HL-60 (cell line): ENCODE results near the gene TSG101.

ENCODE experiments used
- DNase-seq, 2 experiments: peaks; one replicate each; pipeline ENCODE4 v3.0.0-alpha.2; 2010 to 2020; ENCODE audit warnings: low read depth in 1 of 2, low spot score in 1 of 2
- H3K27ac ChIP-seq: fragments of 250-450 bp; sonication (Bioruptor Pico); replicated peaks from 2 replicates; pipeline ENCODE4 v1.5.1; 2020; ENCODE audit warnings: mild to moderate bottlenecking, moderate library complexity
- H3K27me3 ChIP-seq: fragments of 250-450 bp; sonication (Bioruptor Pico); 2 replicates; pipeline ENCODE4 v1.5.1; 2021; ENCODE audit warnings: mild to moderate bottlenecking, moderate library complexity; ENCODE audit not compliant: insufficient read depth, poor library complexity, severe bottlenecking
- H3K4me3 ChIP-seq: replicated peaks from 2 replicates; pipeline ENCODE4 v1.5.1; 2011; ENCODE audit warnings: mild to moderate bottlenecking, control low read depth, low read length; ENCODE audit not compliant: insufficient read depth
- GABPA ChIP-seq: IDR thresholded peaks from 2 replicates; pipeline ENCODE4 v1.6.1; 2012; ENCODE audit warnings: low read depth
- POLR2AphosphoS5 ChIP-seq: IDR thresholded peaks from 2 replicates; pipeline ENCODE4 v1.6.1; 2012; ENCODE audit warnings: low read depth
- SPI1 ChIP-seq: IDR thresholded peaks from 2 replicates; pipeline ENCODE4 v1.6.1; 2012; ENCODE audit warnings: low read depth, mild to moderate bottlenecking, borderline replicate concordance
- TF ChIP-seq, protein P1 (sequence below): IDR thresholded peaks from 2 replicates; pipeline ENCODE4 v1.6.1; 2012; ENCODE audit warnings: low read depth; ENCODE audit not compliant: insufficient replicate concordance
- TF ChIP-seq, protein P2 (sequence below): IDR thresholded peaks from one replicate; pipeline ENCODE4 v1.5.1; 2011; ENCODE audit warnings: low read length, control low read depth, inconsistent platforms; ENCODE audit not compliant: insufficient read depth

TSG101 gene

DNA sequence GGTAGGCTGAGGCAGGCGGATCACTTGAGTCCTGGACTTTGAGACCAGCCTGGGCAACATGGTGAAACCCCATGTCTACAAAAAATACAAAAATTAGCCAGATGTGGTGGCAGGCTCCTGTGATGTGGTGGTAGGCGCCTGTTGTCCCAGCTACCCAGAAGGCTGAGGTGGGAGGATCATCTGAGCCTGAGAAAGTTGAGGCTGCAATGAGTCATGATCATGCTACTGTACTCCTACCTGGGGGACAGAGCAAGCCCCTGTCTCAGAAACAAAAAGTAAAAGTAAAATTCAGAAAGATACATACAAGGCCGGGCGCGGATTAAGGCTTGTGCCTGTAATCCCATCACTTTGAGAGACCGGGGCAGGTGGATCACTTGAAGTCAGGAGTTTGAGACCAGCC is 64.8 kb downstream of the TSG101 start:
- no peak overlapping the region for H3K27ac ChIP-seq
- no peak for DNase-seq
- TF ChIP-seq SPI1: no peak
- TF ChIP-seq GABPA: no peak
- TF ChIP-seq, protein P1, sequence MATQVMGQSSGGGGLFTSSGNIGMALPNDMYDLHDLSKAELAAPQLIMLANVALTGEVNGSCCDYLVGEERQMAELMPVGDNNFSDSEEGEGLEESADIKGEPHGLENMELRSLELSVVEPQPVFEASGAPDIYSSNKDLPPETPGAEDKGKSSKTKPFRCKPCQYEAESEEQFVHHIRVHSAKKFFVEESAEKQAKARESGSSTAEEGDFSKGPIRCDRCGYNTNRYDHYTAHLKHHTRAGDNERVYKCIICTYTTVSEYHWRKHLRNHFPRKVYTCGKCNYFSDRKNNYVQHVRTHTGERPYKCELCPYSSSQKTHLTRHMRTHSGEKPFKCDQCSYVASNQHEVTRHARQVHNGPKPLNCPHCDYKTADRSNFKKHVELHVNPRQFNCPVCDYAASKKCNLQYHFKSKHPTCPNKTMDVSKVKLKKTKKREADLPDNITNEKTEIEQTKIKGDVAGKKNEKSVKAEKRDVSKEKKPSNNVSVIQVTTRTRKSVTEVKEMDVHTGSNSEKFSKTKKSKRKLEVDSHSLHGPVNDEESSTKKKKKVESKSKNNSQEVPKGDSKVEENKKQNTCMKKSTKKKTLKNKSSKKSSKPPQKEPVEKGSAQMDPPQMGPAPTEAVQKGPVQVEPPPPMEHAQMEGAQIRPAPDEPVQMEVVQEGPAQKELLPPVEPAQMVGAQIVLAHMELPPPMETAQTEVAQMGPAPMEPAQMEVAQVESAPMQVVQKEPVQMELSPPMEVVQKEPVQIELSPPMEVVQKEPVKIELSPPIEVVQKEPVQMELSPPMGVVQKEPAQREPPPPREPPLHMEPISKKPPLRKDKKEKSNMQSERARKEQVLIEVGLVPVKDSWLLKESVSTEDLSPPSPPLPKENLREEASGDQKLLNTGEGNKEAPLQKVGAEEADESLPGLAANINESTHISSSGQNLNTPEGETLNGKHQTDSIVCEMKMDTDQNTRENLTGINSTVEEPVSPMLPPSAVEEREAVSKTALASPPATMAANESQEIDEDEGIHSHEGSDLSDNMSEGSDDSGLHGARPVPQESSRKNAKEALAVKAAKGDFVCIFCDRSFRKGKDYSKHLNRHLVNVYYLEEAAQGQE: no peak
- TF ChIP-seq, protein P2, sequence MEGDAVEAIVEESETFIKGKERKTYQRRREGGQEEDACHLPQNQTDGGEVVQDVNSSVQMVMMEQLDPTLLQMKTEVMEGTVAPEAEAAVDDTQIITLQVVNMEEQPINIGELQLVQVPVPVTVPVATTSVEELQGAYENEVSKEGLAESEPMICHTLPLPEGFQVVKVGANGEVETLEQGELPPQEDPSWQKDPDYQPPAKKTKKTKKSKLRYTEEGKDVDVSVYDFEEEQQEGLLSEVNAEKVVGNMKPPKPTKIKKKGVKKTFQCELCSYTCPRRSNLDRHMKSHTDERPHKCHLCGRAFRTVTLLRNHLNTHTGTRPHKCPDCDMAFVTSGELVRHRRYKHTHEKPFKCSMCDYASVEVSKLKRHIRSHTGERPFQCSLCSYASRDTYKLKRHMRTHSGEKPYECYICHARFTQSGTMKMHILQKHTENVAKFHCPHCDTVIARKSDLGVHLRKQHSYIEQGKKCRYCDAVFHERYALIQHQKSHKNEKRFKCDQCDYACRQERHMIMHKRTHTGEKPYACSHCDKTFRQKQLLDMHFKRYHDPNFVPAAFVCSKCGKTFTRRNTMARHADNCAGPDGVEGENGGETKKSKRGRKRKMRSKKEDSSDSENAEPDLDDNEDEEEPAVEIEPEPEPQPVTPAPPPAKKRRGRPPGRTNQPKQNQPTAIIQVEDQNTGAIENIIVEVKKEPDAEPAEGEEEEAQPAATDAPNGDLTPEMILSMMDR: no peak
- TF ChIP-seq POLR2AphosphoS5: no peak
- no peaks in the 10 kb centered on the region for H3K27me3 ChIP-seq
- no peak overlapping the region for H3K4me3 ChIP-seq

DNA sequence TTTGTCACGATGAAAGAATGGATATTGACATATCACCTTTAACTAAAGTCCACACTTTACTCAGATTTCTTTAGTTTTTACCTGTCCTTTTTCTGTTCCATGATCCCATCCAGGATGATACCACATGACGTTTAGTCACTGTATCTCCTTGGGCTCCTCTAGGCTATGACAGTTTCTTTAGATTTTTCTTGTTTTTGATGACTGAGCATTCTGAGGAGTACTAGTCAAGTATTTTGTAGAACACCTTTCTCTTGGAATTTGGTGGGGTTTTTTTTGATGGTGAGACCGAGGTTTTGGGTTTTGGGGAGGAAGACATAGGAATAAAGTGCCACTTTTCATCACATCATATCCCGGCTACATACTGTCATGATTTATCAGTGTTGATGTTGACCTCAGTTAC is 67.1 kb downstream of the TSG101 start:
- no peaks in the 10 kb centered on the region for H3K27me3 ChIP-seq
- DNase-seq: no peak
- TF ChIP-seq, protein P1: no peak
- TF ChIP-seq, protein P2: no peak
- no peak for TF ChIP-seq POLR2AphosphoS5
- TF ChIP-seq SPI1: no peak
- TF ChIP-seq GABPA: no peak
- H3K4me3 ChIP-seq: no peak overlapping the region
- no peak overlapping the region for H3K27ac ChIP-seq

DNA sequence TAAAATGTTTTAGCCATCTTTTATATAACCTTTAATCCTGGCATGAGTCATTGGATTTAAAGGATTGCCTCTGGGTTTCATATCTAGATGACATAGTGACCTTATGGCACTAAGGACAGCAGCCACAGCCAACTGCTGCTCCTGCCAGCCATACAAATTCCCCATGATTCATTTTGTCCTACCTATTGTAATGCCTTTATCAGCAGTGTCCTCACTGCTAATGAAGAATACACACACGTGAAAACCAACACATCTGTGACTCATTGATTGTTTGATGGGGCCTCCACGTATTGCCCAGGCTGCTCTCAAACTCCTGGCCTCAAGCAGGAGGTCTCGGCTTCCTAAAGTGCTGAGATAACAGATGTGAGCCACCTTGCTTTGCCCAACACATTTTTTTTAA is 69.3 kb downstream of the TSG101 start:
- H3K27me3 ChIP-seq: no peaks in the 10 kb centered on the region
- no peak overlapping the region for H3K27ac ChIP-seq
- TF ChIP-seq, protein P1: no peak
- TF ChIP-seq POLR2AphosphoS5 (no peak), SPI1 (no peak), GABPA (no peak)
- TF ChIP-seq, protein P2: no peak
- DNase-seq: no peak
- H3K4me3 ChIP-seq: no peak overlapping the region
